Measurements from ENCODE around the gene SHROOM2.

The SHROOM2 gene

GRCh38 chrX:9905721-9906120 is 119.5 kb downstream of the SHROOM2 start:
- no peak for DNase-seq

GRCh38 chrX:9906919-9907318 is 120.7 kb downstream of the SHROOM2 start:
- DNase-seq: no peak

DNA sequence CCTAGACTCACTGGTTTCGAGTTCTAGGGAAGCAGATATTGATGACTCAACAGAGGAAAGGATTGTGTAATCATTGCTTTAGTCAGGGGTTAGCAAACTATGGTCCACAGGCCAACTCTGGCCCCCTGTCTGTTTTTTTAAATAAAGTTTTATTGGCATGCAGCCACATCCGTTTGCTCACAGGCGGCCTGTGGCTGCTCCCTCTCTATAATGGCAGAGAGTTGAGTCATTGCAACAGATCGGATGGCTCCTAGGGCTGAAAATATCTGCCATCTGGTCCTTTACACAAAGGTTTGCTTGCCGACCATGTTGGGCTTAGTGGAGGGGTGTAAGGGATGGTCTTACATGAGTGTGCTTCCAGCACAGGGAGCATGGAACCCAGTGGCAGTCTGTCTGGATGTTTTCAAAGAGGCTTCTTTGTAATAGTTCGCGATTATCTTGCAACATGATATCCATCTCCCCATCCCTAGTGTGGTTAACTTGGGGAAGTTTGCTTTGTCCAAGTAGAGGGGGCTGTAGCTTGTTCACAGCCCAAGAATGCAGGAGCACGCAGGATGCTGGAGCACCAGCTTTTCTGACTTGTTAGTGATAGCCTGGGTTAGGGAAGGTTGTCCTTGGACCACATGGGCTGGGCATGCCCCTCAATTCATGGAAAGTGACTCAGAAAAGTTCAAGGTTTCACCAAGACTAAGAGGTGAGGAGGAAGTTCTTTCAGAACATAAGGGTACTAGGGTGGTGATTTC is 121.6 kb downstream of the SHROOM2 start:
- DNase-seq: no peak

DNA sequence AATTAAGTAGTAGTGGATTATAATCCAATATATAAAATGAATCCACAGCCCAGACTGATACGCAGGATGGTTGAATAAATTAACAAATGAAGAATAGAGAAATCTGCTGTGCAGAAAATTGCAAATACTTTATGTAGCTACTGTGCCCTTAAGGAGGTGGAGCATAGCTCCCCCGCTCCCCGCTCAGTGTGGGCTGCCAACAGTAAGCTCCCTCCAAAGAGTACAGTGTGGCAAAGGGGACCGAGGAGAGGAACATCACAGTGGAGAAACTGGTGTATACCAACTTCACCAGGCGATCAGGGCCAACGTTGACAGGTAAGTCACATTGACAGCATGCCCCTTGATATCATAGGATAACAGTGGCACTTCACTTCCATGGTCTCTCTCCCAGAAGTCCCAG is 123.0 kb downstream of the SHROOM2 start:
- no peak for DNase-seq

DNA sequence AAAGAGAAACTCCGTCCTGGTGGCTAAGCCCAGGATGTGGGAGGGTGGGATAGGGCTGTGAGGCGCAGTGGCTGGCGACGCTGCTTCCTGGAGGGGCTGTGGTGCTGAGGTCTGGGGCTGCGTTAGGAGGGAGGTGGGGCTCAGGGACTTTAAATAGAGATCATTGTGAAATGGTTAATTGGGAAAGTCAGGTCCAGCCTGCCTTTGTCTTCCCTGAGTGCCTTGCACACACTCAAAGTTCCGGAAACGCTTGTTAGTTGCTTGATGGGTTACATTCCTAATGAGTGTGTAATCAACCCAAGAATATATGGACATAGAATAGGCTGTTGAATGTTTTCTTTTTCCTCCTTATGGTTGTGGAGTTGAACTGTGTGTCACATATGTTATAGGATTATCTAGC is 125.3 kb downstream of the SHROOM2 start:
- no peak for DNase-seq

DNA sequence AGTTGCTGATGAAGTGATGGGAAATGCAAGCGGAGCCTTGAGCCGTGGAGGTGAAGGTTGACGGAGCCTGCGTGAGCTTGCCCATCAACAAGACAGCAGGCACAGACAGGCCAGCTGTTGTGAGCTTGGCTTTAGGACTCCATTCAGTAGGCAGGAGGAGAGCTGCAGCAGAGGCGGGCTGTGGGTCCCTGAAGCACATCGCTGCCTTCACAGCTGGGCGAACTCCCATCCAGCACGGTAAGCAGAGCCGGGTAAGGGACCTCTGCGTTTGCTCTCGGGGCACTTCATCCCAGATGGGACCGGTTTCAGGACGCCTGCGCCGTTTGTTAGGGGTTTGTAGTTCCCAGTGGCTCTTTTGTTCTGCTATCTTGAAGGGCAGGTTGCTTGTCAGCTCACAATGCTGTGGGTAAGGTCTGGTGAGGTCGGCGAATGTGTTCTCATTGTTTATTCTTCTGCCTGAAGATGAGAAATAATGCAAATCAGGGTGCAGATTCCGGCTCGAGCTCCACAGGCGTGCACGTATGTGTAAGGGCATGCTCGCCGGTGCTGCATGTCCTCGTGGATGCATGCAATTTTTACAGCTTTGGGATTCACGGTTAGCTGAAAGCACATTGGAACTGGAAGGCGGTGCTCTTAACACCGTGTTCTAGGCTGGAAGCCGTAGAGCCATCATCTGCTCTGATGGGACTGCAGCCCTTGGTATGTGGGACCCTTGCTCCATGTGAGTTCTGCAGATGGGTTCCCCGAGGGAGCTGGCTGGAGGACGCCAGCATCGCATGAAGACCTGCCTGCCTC is 126.3 kb downstream of the SHROOM2 start:
- no peak for DNase-seq

DNA sequence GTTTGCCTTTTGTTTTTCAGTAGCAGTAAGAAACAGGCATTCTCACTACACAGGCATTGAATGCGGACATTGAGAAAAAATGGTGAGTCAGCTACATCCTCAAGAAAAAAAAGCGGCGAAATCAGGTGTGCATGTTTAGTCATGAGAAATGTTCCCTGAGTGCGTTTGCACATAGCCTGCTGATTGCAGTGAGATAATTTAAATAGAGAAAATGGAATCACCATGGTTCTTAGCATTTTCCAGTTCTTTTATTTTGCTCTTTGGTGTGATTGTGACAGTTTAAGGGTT is 126.9 kb downstream of the SHROOM2 start:
- no peak for DNase-seq

DNA sequence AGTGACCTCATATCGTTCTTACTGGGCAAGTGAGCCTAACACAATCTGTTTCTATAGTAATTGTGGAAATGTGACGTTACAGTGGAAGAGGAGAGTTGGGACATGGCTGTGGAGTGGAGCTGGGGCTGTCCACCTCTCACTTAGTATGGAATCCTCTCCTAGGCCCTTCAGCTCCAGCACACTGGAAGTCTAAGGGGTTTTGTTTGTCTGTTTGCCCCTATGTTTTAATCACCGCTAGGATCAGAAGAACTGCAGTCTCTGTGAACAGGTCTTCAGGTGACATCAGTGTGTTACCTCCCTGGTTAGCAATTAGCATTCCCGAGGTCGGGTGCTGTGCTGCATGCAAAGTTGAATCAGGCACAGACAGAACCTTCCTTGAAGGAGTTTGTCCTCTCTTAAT is 131.6 kb downstream of the SHROOM2 start:
- no peak for DNase-seq

- DNase-seq: no peak
Observed at GRCh38 chrX:9919632-9920172, 133.5 kb downstream of the SHROOM2 start.

DNA sequence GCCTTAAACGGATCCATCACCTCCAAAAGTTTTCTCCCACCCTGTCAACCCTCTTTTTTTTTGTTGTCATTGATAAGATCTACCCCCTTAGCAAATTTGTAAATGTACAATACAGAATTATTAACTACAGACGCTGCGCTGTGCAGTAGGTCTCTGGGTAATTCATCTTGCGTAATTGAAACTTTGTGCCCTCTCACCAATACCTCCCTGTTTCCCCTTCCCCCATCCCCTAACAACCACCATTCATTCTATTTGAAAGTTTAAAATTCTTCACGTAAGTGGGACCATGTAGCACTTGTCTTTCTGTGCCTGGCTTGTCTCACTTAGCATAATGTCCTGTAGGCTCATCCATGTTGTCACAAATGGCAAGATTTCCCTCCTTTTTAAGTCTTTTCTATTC is 135.2 kb downstream of the SHROOM2 start:
- no peak for DNase-seq

GRCh38 chrX:9923357-9923756 is 137.1 kb downstream of the SHROOM2 start:
- no peak for DNase-seq

GRCh38 chrX:9926002-9926401 is 139.8 kb downstream of the SHROOM2 start:
- DNase-seq: no peak

GRCh38 chrX:9927698-9928482 is 141.7 kb downstream of the SHROOM2 start:
- DNase-seq: no peak

DNA sequence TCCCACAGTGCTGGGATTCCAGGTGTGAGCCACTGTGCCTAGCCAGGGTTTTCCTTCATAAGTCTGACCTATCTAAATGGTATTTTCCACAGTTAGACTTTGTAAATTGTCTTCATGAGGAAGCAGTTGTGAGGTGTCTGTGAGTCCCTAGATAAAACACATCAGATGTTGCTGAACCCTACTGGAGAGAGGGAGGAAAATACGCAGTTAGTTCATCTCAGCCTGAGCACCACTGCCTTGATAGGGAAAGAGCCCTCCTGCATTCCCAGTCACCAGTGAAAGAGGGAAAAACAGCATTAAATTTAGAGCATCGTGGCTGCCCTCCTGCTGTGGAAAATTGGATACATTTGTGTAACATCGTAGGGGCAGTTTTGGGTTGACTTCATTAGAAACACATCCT is 149.2 kb downstream of the SHROOM2 start:
- no peak for DNase-seq

- no peak for DNase-seq
Observed at GRCh38 chrX:9937761-9938160, 151.5 kb downstream of the SHROOM2 start.

- no peak for DNase-seq
Observed at GRCh38 chrX:9938516-9938915, 152.3 kb downstream of the SHROOM2 start.

DNA sequence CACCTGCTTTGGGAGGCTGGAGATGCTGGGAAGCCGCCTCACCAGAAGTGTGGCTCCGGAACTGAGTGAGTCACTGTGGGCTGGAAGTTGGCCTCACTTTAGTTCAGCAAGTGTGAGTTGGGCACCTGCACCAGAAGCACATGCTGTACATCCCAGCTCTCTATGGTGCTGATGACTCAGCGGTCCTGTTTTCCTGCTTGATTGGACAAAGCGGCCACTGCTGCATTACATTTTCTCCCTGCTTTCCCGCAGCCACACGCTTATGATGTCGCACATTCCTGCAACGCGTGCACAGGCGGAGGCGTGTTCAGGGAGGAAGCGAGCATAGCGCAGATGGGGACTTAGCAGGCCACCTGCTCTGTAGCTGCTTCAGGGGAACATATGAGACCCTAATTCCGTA is 154.2 kb downstream of the SHROOM2 start:
- no peak for DNase-seq

- no peak for DNase-seq
Observed at GRCh38 chrX:9942086-9942485, 155.9 kb downstream of the SHROOM2 start.

GRCh38 chrX:9943420-9943819 is 157.2 kb downstream of the SHROOM2 start:
- no peak for DNase-seq

DNA sequence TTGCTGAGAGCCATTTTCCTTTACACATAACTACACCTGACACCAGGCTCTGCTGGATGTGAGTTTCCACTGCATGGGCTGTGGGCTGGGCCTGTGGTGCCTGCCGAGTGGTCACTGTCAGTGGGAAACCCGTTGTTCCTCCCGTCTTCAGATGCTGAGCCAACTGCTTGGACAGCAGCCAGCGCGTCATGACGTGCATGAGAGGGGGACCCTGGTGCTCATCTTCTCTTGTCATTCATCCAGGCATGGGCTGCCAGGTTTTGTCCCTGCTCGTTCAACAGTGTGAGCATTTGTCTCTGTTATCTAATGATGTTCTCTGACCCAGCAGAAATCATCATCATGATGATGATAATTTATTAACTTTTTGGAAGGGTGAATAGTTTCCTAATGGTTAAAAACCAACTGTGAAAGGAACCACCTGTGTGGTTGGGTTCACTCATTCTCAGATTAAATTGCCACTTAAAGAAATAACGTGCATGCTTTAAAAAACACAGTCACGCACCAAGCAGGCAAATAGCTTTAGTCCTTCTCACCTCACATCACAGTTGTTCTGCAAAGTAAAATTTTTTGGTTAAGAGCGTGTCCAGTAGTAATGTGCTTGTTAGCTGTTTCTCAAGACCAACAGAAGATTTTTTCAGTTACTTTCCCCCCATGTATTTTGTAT is 161.0 kb downstream of the SHROOM2 start:
- DNase-seq: no peak

DNA sequence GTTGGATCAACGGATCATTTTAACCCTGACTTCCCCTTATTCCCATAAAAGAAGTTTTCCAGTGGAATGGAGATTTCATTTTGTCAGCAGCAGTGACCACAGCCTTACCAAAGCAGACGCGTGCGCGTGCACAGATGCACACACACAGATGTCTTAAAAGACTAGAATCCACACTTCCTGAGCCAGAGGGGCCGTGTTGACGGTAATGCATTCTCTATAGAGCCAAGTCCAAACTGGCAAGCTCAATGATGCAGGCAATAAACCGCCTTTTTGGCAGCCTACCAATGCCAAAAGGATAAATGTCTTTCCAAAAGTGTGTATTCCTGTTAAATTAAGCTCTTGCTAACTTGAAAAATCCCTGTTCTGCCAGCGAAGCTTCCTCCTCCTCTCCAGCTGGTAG is 162.2 kb downstream of the SHROOM2 start:
- no peak for DNase-seq

DNA sequence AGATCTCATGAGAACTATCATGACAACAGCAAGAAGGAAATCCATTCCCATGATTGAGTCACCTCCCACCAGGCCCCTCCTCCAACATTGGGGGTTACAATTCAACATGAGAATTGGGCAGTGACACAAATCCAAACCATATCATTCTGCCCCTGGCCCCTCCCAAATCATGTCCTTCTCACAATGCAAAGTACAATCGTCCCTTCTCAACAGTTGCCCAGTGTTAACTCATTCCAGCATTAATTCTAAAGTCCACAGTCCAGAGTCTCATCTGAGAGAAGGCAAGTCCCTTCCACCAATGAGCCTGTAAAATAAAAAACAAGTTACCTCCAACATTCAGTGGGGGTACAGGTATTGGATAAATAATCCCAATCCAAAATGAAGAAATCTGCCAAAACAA is 166.1 kb downstream of the SHROOM2 start:
- DNase-seq: no peak

- no peak for DNase-seq
Observed at GRCh38 chrX:9953396-9953795, 167.2 kb downstream of the SHROOM2 start.

All from activated gamma-delta T cell (primary cell).